ENCODE data around the gene FA2H. TPM values are rescaled to one million over a fixed set of nuclear protein-coding genes. Genes with fewer than 3 reads are reported as not detected.

Gene FA2H
- total and polyA plus RNA-seq, 2 experiments from 2014 or later = 5.7 to 6.3 TPM

GRCh38 chr16:74717367-74717766 lies 57.3 kb downstream of the FA2H start:
- DNase-seq (ENCODE audit: low spot score) = no peak

More at GRCh38 chr16:74717367-74717766, 57.3 kb downstream of the FA2H start:
- H3K36me3 ChIP-seq (ENCODE audit: insufficient read depth) = no peaks in the 10 kb centered on the region
- H3K79me2 ChIP-seq (replicated peaks; ENCODE audit: insufficient read depth) = no peaks in the 10 kb centered on the region
- H3F3A ChIP-seq (replicated peaks; ENCODE audit: low read depth) = no peaks in the 10 kb centered on the region
- no peaks in the 10 kb centered on the region for H3K9me2 ChIP-seq (ENCODE audit: insufficient read depth)
- no peaks in the 10 kb centered on the region for H3K9me3 Mint-ChIP-seq
- no peak for ATAC-seq
- no peak overlapping the region for H3K4me3 Mint-ChIP-seq
- no peak overlapping the region for H2AFZ ChIP-seq
- no peak overlapping the region for H3K27ac Mint-ChIP-seq
- no peaks in the 10 kb centered on the region for H3K36me3 Mint-ChIP-seq (ENCODE audit: low read depth)
- H3K27me3 ChIP-seq (ENCODE audit: insufficient read depth) = no peaks in the 10 kb centered on the region
- no peaks in the 10 kb centered on the region; the same call in 2 of the 3 replicates for H3K4me1 Mint-ChIP-seq
- no peaks in the 10 kb centered on the region for H4K20me1 ChIP-seq (replicated peaks; ENCODE audit: insufficient read depth)
- H3K4me2 ChIP-seq = no peak overlapping the region
- no peaks in the 10 kb centered on the region for H3K4me1 ChIP-seq (ENCODE audit: insufficient read depth)
- TF ChIP-seq STAT1 (IDR thresholded peaks at IDR 0.05; ENCODE audit: unreplicated experiment) (no peak), ZNF462 (CRISPR knock-in tag; IDR thresholded peaks at IDR 0.05) (no peak), REST (IDR thresholded peaks at IDR 0.05; ENCODE audit: unreplicated experiment) (no peak), JUNB (IDR thresholded peaks at IDR 0.05; ENCODE audit: unreplicated experiment) (no peak)
- no peak overlapping the region for H3K27ac ChIP-seq (ENCODE audit: low read depth)
- peaks cover 10% of the 10 kb centered on the region for H3K27me3 Mint-ChIP-seq (ENCODE audit: insufficient read depth, low read depth, poor library complexity)
- H3K4me3 ChIP-seq = no peak overlapping the region

Measured in GM23338 (cell line).